ENCODE results near the gene NTM.

The NTM gene

DNA sequence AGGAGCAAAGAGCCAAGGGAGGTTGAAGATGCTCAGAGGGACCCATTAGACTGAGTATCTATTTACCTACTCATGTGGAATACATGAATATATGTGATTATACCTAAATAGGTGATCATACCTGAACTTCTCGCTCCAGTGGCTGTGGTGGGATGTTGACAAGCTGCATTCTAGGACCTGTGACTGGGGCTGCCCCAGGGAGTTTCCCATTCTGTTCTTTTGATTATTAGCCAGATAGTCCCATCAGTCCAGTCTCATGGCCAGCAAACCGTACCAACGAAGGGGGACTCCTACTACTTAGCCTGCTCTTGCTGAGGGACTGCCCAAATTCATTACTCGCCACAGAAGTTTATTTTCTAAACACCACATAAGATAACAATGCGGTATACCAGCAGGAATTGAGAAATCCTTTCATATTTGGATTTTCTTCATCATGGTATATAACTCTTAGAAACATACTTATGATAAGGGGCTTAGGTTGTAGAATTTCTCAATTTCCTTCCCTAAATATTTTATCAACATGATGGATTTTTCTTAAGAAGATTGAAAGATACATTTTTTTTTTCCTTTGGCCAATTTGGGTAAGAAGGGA, 273.9 kb downstream of the NTM start:
- DNase-seq (ENCODE audit: low spot score) = no peak

GRCh38 chr11:131645237-131645636, 274.8 kb downstream of the NTM start:
- no peak for DNase-seq (ENCODE audit: low spot score)

GRCh38 chr11:131649856-131650255, 279.4 kb downstream of the NTM start:
- DNase-seq (ENCODE audit: low spot score) = no peak

- DNase-seq (ENCODE audit: low spot score) = no peak
Measured at GRCh38 chr11:131652231-131652630, 281.8 kb downstream of the NTM start.

DNA sequence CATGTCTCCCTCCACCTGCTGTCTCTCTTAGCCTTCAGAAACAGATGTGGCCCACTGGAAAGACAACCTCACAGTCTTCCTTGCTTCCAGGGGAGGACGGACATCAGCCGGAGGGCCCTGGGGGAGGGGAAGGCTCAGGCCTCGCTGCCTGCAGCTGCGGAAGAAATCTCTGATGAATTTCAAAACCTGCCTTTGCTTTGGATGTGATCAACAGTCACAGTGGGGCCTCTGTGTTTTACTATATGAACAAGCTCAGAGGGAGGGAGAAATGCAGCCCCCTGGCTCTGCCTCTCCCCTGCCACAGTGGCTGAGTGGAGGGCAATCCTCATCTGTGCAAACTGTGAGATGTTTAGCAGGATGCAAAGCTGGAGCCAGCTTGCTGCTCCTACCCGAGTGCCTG, 282.8 kb downstream of the NTM start:
- no peak for DNase-seq (ENCODE audit: low spot score)

- DNase-seq (ENCODE audit: low spot score) = no peak
Measured at GRCh38 chr11:131654849-131655248, 284.4 kb downstream of the NTM start.

- DNase-seq (ENCODE audit: low spot score) = no peak
Measured at GRCh38 chr11:131656179-131656838, 285.9 kb downstream of the NTM start.

DNA sequence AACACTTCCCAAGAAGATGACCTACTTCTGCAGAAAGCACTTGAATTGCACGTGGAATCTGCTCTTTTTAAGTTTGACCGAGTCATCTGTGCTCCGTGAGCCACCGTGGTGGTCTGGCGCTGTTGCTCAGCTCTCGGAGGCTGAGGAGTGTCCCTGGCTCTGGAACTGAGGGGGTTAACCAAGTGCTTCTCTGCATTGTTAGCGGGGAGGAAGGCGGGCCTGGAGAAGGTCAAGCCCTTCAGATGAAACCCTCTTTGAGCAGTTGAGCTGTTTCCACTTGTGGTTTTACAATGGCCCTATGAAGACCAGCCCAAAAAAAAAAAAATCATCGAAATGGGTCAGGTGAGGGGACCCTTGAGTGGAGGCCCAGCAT, 286.4 kb downstream of the NTM start:
- DNase-seq (ENCODE audit: low spot score) = no peak

- no peak for DNase-seq (ENCODE audit: low spot score)
Measured at GRCh38 chr11:131658414-131658813, 288.0 kb downstream of the NTM start.

DNA sequence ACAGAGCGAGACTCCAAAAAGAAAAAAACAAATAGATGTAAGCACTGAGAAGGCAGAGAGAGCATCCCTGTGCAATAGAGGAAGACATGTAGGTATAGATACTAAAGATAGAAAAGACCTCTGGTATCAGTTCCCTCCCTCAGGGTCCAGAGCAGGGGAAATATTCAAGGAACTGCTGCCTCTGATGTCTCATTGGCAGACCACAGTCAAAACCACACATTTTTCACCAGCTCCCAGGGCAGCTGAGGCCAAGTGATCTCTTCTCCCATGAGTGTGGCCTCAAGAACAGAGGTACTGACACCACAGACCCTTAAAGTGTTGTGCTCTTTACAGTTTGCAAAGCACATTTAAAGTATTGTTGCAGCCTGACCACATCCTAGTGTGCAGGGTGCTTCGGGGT, 288.5 kb downstream of the NTM start:
- DNase-seq (ENCODE audit: low spot score) = no peak

- no peak for DNase-seq (ENCODE audit: low spot score)
Measured at GRCh38 chr11:131659931-131660330, 289.5 kb downstream of the NTM start.

GRCh38 chr11:131661132-131661531, 290.7 kb downstream of the NTM start:
- peak; percentile 52 for DNase-seq (ENCODE audit: low spot score)

- peak; percentile 52 for DNase-seq (ENCODE audit: low spot score)
Measured at GRCh38 chr11:131662317-131662972, 292.0 kb downstream of the NTM start.

DNA sequence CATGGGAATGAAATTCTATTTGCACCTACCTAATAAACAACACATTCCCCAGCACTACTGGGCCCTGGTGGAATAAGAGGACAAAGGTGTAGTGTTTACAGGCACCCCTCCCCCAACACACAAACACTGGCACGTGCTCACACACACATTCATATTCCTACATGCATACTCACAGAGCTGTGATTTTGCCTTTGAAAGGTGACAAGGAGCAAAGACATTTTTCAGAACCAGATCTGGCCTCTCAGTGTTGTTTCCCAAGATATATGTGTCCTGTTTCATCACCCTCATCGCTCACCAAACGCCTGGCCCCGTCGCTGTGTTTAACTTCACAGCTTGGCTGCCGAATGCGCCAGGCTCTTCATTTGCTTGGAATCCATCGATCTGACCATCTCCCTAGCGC, 292.6 kb downstream of the NTM start:
- DNase-seq (ENCODE audit: low spot score) = no peak

DNA sequence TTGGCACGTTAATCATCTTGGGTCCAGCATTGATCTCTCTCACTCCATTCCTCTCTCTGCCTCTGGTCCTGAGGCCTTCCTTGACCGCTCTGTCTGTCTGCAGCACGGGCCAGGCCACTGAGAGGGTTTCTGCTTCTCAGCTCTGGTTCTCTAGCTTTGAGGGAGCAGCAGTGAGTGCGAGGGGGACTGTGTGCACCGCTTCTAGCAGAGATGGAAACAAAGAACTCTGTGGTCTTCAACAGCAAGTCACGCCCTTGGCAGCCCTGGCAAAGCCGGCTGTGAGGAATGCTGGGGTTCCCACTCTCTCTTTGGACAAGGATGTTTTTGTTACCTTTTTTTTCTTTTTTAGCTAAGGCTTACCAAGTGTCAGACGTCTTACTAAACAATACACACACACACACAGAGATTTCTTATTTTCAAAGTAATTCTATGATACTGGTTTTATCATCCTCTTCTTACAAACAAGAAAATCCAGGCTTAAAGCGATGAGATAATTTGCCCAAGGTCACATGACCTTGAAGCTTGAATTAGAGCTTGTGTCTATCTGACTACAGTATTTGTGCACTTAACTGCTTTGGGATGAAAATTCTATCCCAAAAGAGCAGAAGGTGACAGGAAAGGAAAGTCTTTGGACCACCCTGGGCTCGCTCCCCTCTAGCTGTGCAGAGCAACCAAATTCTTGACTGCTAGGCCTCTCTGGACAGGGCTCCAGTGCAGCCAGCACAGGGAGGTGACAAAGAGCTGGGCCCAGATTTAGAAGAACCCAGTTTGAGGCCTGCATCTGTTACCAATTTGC, 293.2 kb downstream of the NTM start:
- DNase-seq (ENCODE audit: low spot score) = no peak

GRCh38 chr11:131664293-131664692, 293.9 kb downstream of the NTM start:
- DNase-seq (ENCODE audit: low spot score) = no peak

- DNase-seq (ENCODE audit: low spot score) = no peak
Measured at GRCh38 chr11:131664816-131665215, 294.4 kb downstream of the NTM start.

DNA sequence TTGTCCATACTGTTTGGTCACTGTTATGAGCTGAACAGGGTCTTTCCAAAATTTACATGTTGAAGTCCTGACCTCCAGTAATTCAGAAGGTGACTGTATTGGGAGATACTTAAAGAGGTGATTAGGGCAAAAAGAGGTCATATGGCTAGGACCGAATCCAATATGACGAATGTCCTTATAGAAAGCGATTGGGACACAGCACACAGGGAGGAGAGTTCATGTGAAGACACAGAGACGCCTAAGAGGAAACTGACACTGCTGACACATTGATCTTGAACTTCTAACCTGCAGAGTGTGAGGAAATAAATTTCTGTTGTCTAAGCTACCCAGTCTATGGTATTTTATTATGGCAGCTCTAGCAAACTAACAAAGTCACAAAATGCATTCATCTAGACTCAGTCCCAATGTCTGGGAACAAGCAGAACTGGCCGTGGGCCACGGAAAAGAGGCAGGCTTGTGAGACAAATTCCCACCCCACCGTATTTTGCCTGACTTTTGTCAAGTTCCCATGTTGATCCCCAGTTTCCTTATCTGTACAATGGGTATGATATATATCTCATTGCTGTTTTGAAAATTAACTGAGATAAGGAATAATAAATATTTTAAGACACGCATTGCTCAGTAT, 295.0 kb downstream of the NTM start:
- no peak for DNase-seq (ENCODE audit: low spot score)

DNA sequence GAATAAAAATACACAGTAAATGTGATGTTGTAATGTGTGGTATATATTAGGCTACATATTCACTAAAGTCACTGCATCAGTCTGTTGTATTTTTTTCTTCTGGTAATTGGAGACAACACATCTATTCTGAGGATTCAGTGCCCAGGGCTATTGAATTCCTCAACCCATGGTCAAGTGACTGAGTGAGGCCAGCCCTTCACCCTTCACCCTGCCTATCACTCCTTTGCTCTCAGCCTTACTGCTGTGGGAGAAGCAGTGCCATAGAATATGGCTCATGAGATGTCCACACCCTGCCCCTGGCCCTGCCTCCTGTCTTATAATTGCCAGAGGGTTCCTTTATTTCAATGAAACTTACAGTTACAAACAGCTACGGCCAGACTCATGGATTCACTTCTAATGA, 295.6 kb downstream of the NTM start:
- no peak for DNase-seq (ENCODE audit: low spot score)

DNA sequence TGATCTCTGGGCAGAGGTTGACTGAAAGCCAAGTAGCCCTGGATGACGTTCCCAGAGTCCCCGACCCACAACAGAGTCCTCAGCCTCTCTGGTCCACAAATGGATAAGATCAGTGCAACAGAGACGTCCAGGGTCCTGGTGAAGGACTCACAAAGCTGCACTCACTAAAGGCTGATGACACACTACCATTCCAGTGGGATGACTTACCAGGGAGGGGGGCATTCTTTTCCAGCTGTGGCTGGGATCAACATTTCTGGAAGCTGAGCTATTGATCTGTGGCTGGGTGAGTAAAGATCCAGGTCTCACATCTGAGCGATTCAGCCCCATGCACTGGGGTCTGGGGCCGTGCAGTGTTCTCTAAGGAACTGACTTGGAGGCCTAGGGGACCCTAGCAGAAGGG, 296.2 kb downstream of the NTM start:
- no peak for DNase-seq (ENCODE audit: low spot score)

- DNase-seq (ENCODE audit: low spot score) = no peak
Measured at GRCh38 chr11:131667566-131667965, 297.2 kb downstream of the NTM start.
